Measurements from ENCODE around the gene SPG7. TPM values are rescaled to one million over a fixed set of nuclear protein-coding genes. Genes with fewer than 3 reads are reported as not detected.

The SPG7 gene
- total RNA-seq, 2 donors from 2014 or later, result 214 to 333 TPM

DNA sequence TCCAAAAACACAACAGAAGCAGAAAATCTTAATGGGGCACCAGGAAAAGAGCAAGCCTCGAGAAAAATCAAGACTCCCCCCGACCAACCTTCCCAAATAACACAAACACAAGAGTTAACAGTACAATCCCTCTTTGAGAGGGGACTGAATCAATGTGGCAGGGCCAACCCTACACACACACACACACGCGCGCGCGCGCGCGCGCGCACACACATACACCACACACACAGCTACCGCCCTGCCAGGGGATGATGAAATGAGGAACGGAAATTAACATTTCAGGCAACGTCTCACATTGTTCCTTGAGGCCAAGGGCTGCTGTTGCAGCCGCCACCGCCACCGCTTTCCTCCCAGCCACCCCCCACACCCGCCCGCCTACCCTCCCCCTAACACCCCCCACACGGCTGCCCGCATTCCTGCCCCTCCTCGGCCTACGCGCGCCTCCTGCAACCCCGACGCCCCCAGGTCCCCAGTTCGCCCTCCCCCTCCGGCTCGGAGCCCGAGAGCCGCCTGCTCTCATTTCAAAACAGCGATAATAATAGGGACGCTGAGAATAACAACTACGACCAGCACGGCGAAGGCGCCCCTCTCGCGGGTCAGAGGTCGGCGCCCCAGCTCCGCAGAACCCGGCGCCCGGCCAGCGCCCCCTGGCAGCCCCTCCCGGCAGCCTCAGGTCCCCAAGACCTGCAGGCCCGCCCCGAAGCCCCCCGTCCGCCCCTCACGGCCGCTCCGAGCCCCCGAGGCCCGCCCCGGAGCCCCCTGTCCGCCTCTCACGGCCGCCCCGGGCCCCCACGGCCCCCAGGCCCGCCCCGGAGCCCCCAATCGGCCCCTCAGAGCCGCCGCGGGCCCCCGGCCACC, 18.9 kb upstream of the SPG7 start:
- peak; percentile 76 for DNase-seq (ENCODE audit: low spot score)
- Histone ChIP-seq H3K9me3 (no peaks in the 10 kb centered on the region), H3K27ac (peak overlapping the region; percentile 89 to 92), H3K27me3 (replicated peaks; ENCODE audit: insufficient read depth) (no peaks in the 10 kb centered on the region), H3K36me3 (no peaks in the 10 kb centered on the region), H3K4me1 (ENCODE audit: control insufficient read depth in 1 of 2, low read depth in 2 of 2) (peaks cover 39 to 58% of the 10 kb centered on the region in 2 donors), H3K4me3 (peak overlapping the region; percentile 93)
- peak; percentile 29 for ATAC-seq (ENCODE audit: insufficient number of reproducible peaks, low FRiP score, low read depth)
- TF ChIP-seq, protein P1, sequence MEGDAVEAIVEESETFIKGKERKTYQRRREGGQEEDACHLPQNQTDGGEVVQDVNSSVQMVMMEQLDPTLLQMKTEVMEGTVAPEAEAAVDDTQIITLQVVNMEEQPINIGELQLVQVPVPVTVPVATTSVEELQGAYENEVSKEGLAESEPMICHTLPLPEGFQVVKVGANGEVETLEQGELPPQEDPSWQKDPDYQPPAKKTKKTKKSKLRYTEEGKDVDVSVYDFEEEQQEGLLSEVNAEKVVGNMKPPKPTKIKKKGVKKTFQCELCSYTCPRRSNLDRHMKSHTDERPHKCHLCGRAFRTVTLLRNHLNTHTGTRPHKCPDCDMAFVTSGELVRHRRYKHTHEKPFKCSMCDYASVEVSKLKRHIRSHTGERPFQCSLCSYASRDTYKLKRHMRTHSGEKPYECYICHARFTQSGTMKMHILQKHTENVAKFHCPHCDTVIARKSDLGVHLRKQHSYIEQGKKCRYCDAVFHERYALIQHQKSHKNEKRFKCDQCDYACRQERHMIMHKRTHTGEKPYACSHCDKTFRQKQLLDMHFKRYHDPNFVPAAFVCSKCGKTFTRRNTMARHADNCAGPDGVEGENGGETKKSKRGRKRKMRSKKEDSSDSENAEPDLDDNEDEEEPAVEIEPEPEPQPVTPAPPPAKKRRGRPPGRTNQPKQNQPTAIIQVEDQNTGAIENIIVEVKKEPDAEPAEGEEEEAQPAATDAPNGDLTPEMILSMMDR (IDR thresholded peaks at IDR 0.05), result peak; percentile 56

DNA sequence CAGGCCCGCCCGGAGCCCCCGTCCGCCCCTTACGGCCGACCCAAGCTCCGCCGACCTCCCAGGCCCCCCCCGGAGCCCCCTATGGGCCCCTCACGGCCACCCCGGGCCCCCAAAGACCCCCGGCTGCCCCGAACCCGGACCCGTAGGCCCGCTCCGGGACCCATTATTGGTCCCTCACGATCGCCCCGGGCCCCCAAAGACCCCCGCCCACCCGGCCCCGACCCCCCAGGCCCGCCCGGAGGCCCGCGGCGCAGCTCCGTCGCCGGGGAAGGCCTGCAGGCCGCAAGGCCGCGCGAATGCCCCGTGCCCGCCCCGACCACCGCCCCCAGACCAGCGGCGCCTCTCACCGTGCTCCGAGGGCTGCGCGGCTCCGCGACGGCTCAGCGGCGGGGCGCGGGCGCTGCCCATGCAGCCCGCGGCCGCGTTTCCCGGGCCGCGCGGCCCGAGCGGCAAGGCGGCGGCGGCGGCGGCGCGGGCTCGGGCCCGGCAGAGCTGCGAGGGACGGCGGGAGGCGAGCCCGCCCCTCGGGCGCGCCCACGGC, 18.2 kb upstream of the SPG7 start:
- H3K4me1 ChIP-seq (ENCODE audit: control insufficient read depth in 1 of 2, low read depth in 2 of 2), result peaks cover 37 to 51% of the 10 kb centered on the region in 2 donors
- TF ChIP-seq, protein P1 (IDR thresholded peaks at IDR 0.05), result no peak
- no peak for DNase-seq (ENCODE audit: low spot score)
- no peak for ATAC-seq (ENCODE audit: insufficient number of reproducible peaks, low FRiP score, low read depth)
- H3K27ac ChIP-seq, result peak overlapping the region; percentile 89 to 92
- H3K36me3 ChIP-seq, result no peaks in the 10 kb centered on the region
- no peaks in the 10 kb centered on the region for H3K9me3 ChIP-seq
- H3K4me3 ChIP-seq, result peak overlapping the region; percentile 93
- no peaks in the 10 kb centered on the region for H3K27me3 ChIP-seq (replicated peaks; ENCODE audit: insufficient read depth)

DNA sequence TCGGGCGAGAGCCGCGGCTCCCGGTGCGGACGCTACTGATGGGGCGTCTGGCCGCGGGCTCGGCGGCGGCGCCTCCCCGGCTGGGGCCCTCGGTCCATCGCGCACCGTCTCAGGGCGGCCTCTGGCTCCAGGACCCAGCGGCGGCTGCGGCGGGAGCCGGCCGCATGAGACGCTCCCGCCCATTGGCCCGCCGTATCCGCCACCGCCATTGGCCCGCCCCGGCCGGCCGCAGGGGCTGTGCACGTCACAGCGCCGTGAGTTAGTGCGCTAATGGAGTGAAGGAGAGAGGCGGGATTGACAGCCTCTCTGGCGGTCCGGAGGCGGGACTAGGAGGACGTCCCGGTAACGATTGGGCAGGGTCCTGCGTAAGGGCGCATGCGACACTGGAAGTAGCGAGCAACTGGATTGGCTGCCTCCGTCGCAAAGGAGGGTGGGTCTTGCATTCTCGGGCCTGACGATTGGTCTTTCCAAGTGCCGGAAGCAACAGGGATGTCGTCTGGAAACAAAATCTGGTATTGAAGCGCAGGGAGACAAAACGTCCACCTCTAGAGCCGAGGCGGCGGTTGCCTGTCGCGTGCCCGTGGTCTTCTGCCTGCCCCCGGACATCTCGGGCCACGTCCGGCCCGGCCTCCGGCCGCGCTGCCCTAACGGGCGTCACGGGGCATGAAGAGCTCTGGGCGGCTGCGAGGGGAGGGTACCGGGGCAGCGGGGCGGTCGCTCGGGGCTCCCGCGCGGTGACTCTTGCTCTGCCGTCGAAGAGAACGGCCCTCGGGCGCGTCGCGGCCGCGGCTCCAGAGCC, 17.6 kb upstream of the SPG7 start, which contains the start of gene ANKRD11:
Gene ANKRD11 (minus strand): TSS at position 123 of the 799 bp plus-strand sequence. CDS start 173,542 bp downstream, outside the sequence.
- peak; percentile 94 for DNase-seq (ENCODE audit: low spot score)
- TF ChIP-seq, protein P1 (IDR thresholded peaks at IDR 0.05), result no peak
- peak; percentile 97 for ATAC-seq (ENCODE audit: insufficient number of reproducible peaks, low FRiP score, low read depth)
- Histone ChIP-seq H3K4me1 (ENCODE audit: control insufficient read depth in 1 of 2, low read depth in 2 of 2) (peaks cover 34 to 45% of the 10 kb centered on the region in 2 donors), H3K27ac (peak within 1 kb of the TSS; percentile 98), H3K27me3 (replicated peaks; ENCODE audit: insufficient read depth) (no peaks in the 10 kb centered on the region), H3K36me3 (no peaks in the 10 kb centered on the region), H3K9me3 (no peaks in the 10 kb centered on the region), H3K4me3 (peak within 1 kb of the TSS; percentile 93)

DNA sequence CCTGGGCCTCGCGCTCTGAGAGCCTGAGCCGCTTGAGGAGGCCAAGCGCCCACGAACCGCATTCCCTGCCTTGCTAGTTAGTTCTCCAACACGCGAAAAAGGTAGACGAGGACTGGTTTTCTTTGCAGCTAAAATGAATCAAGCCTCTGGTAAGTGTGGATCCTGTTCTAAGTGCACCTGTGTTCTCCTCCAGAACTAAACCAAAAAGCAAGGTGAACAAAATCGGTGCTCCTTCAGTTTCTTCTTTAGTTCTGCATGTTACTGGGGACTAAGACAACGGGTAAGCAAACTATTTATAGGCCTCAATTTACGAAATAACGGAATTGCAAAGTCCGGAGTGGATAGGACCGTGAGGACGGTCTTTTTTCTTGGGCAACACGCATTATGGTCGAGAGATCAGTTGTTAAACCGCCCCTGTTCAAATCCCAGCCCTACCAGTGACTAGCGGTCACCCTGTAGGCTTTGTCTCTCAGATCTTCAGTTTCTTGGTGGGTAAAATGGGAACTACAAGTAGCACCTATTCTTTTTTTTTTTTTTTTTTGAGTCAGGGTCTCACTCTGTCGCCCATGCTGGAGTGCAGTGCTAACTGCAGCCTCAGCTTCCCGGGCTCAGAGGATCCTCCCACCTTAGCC, 16.8 kb upstream of the SPG7 start:
- Histone ChIP-seq H3K9me3 (no peaks in the 10 kb centered on the region), H3K27me3 (replicated peaks; ENCODE audit: insufficient read depth) (no peaks in the 10 kb centered on the region), H3K36me3 (no peaks in the 10 kb centered on the region), H3K4me1 (ENCODE audit: control insufficient read depth in 1 of 2, low read depth in 2 of 2) (peaks cover 30 to 38% of the 10 kb centered on the region in 2 donors), H3K4me3 (peak overlapping the region; percentile 93), H3K27ac (peak overlapping the region; percentile 98)
- ATAC-seq (ENCODE audit: insufficient number of reproducible peaks, low FRiP score, low read depth), result no peak
- TF ChIP-seq, protein P1 (IDR thresholded peaks at IDR 0.05), result peak; percentile 16
- no peak for DNase-seq (ENCODE audit: low spot score)
